Ramos (cell line): ENCODE results near the gene BRSK2.
"Not testable (repeated sequence)": the region's sequence is repeated elsewhere in the genome, so short reads cannot be mapped to it uniquely, and the experiment has no call there.

Experiments
- in situ Hi-C: fragments of 300-500 bp; cut with MboI; formaldehyde crosslinking; loops from one replicate; pipeline ENCODE4 v1.14.3; 2022; ENCODE audit warnings: low sequenced_read_pairs; ENCODE audit not compliant: unreplicated experiment

The BRSK2 gene

DNA sequence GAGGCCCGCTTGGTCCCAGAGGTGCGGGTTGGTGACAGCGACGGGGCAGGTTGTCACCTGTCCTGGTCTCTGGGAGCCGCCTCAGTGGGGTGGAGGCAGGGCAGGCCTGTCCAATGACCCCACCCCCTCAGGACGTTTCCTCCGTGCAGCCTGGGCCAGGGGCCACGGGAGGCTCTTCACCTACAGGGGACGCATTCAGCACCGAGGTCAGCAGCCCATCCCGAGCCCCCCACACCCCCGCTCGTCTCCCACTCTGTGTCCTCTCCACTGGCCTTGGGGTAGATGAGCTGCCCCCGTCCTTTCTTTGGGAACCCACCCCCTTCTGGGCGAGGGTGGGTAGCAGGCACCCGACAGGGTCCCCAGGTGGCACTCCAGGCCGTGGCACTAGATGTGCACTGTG lies 35.7 kb downstream of the BRSK2 start:
- in situ Hi-C loops: no loop called here

DNA sequence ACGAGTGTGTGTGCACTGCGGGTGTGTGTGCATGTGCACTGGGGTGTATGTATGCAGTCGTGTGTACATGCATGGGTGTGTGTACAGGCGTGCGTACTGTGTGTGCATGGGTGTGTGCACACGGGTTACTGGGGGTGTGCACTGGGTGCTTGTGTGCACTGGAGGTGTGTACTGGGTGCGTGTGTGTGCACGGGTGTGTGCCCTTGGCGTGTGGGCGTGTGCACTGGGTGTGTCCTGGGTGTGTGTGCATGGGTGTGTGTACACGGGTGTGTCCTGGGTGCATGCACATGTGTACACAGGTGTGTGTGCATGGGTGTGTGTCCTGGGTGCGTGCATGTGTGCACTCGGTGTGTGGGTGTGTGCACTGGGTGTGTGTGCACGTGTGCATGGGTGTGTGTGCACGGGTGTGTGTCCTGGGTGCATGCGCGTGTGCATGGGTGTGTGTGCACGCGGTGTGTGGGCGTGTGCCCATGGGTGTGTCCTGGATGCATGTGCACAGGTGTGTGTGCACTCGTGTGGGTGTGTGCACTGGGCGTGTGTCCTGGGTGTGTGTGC lies 39.1 kb downstream of the BRSK2 start:
- in situ Hi-C loops: no loop called here

DNA sequence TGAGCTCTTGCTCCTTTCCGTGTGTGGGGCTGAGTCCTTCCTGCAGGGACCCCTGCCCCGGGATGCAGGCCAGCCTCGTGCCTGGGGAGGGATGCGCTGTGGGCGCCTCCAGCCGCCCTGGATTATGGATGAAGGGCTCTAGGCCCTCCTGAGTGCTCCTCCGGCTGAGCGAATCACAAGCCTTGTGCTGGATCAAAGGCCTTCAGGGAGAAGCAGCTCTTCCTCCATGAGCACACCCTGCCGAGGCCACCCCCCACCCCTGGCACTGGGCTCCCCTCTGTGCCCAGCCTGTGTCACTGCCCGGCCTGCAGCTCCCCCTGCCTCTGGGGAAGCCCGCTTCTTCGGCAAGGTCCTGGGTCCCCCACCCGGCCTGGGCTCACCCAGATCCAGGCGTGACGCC lies 43.8 kb downstream of the BRSK2 start:
- in situ Hi-C loops: no loop called here

DNA sequence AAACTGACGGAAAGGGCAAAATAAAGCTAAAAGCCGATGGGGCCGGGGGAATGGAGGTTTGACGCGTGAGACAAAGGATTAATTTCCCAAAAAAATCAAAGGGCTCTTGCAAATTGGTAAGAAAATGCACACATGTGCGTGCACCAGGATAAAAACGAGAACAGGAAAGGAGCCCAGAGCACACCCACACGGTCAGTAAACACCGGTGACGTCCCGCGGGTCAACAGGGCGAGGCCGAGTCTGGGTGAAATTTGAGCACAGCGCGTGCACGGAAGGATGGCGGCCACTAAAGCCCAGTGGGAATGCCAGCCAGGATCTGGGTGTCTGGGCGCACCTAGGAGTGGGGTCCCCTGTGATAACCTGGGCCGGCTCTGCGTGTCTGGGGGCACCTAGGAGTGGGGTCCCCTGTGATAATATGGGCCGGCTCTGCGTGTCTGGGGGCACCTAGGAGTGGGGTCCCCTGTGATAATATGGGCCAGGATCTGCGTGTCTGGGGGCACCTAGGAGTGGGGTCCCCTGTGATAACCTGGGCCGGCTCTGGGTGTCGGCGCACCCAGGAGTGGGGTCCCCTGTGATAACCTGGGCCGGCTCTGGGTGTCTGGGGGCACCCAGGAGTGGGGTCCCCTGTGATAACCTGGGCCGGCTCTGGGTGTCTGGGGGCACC lies 44.4 kb downstream of the BRSK2 start:
- in situ Hi-C loops: no loop called here

DNA sequence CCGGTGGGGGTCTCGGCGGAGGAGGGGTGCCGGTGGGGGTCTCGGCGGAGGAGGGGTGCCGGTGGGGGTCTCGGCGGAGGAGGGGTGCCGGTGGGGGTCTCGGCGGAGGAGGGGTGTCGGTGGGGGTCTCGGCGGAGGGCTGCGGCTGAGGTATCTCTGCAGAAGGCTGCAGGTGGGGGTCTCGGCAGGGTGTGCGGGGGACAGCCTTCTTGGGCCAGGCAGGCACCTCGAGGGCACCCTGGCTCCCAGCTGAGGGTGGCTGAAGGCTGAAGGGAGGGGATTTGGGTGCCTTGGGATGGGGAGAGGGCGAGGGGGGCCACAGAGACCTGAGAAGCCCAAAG lies 45.7 kb downstream of the BRSK2 start:
- in situ Hi-C loops: not testable (repeated sequence)

DNA sequence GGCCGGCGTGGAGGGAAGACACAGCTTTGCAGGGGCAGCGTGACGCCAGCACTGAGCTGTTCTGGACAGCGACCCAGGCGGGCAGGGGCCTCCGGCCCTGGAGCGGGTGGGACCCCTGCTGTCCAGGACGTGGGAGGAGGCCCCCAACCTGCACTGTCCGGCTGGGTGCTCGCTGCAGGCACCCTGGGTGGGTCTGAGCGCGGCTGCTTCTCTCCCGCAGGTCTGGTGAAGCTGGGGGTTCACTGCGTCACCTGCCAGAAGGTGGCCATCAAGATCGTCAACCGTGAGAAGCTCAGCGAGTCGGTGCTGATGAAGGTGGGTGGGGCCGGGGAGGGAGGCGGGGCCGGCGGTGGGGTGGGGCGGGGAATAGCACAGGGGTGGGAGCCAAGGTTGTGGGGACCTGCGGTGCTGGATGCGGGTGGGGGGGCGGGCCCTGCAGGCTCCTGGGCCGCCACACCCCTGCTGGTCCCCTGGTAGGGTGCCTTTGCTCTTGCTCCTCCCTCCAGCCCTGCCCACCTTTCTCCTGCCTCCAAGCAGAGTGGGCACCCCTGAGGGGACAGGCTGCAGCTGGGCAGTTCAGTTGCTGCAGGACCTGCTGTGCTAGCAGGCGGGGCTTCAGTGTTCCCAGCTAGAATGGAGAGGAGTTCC lies 46.2 kb downstream of the BRSK2 start:
- in situ Hi-C loops: no loop called here

DNA sequence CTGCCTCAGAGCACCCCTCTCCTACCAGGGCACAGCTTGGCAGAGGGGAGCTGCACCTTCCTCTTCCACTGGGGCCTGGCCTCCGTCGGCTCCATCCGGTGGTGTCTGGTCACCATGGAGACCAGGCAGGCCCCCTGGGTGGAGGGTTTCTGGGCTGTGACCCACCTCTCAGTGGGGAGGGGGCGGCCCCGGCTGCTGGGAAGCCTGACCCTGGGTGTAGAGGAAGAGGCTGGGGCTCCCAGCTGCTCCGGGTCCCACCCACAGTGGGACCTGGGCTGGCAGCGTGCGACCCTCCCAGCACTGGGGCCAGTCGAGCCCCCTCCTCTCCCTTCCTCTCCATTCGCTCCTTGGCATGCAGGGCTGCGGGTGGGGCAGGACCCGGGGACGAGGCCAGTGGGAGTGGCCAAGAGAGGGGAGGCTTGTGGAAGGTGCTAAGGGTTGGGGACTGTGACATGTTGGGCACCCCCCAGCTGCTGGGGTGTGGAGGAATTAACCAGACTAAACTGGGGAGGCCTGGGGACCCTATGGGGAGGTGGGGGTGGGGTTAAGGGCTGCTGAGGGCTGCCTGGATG lies 46.8 kb downstream of the BRSK2 start:
- in situ Hi-C loops: no loop called here

DNA sequence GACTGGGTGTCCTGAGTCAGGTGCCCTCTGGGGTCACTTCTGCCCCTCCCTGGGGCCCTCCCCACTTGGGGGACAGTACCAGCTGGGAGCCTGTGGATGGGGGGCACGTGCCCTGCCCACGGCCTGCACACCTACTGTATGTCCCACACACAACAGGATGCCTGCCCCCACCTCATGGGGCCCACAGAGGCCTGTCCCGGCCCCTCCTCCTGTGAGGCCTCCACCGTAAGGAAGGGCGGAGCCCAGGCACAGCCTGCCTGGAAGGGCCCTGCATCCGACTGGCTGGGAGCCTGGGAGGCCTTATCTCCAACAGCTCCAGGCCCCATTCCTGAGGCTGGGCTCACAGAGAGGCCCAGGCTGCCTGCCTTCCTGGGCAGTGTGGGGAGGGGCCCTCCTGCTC lies 47.8 kb downstream of the BRSK2 start:
- in situ Hi-C loops: no loop called here

DNA sequence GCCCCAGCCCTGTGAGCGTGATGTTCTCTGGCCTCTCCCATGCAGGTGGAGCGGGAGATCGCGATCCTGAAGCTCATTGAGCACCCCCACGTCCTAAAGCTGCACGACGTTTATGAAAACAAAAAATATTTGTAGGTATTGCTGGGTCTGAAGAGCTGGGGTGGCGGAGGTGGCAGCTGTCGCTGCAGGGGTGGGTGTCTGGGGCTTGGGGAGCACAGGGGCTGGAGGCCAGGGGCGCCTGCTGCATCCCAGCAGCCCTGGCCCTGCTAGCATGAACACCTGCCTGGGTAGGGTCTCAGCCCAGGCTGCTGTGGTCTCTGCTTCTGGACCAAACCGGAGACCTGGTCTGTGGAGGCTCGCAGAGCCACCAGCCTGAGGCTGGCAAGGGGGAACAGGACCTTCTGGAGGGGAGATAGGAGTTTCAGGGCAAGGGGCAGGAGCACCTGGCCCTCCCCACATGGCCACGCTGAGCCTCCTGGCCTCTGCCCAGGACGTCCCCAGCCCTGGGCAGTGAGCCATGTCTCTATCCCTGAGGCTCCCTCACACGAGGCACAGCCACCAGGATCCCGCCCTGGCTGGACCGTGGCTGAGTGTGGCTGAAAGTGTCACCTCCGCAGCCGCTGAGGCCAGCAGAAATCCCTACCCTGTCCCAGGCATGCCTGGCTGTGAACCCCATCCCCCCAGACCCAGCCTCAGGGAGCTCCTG lies 48.7 kb downstream of the BRSK2 start:
- in situ Hi-C loops: no loop called here

DNA sequence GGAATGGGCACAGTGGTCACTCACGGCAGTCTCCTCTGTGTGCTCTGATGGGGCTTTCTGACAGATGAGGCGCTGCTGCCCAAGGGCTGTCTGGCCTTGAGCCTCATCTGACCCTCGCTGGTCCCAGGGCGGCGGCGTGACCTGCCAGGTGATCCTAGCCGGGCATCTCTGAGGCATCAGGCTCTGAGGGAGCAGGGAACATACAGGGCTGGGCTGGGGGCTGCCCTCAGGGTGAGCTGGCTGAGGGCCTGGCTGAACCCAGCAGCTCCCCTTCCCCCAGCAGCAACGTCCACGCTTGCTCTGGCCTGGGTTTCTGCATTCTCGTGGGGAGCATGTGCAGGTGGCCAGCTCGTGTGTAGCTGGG lies 49.2 kb downstream of the BRSK2 start:
- in situ Hi-C loops: no loop called here

DNA sequence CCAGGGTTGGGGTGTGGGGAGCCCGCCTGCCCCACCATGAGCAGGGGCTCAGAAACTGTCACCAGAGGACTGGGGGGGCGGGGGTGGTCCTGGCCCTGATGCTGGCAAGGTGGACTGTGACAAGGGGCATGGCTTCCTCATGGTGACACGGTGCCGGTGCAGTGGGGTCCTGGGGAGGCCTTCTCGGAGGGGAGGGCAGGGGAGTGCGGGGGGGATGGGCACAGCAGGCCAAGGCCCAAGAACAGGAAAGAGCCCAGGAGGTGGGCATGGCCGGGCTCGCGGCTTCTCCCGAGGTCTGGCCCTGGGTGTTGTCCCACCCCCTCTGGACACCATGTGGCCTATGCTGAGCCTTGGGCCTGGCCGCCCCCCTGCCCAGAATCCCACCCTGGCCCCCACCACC lies 49.6 kb downstream of the BRSK2 start:
- in situ Hi-C loops: no loop called here

DNA sequence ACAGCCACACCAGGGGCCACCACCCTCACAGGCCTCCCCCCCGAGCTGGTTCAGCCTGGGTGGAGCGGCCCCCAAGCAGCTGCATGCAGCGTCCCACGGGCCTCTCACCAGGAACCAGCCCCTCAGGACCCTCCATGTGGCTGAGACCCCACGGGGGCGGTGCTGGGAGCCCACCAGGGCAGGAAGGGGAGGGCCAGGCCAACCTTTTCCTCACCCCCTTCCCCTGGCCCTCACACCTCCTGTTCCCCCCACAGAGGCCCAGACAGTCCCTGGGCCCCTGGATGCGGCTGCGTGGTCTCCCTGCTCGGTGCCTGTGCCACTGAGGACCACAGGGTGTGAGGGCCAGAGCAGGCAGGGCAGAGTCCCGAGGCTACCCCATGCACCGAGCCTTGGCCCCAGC lies 50.3 kb downstream of the BRSK2 start:
- in situ Hi-C loops: no loop called here

DNA sequence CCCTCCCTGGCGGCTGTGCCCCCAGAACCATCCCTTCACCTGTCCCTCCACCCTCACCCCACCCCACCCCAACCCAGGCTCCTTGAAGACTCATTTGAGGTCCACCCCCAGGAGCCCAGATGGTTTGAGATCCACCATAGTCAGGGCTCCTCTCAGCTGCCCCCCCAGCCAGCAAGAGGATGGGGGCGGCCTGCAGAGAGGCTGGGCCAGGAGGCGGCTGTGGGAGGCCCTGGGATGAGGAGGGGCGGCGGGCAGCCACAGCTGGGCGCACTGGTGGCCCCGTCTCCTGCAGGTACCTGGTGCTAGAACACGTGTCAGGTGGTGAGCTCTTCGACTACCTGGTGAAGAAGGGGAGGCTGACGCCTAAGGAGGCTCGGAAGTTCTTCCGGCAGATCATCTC lies 50.8 kb downstream of the BRSK2 start:
- in situ Hi-C loops: no loop called here

DNA sequence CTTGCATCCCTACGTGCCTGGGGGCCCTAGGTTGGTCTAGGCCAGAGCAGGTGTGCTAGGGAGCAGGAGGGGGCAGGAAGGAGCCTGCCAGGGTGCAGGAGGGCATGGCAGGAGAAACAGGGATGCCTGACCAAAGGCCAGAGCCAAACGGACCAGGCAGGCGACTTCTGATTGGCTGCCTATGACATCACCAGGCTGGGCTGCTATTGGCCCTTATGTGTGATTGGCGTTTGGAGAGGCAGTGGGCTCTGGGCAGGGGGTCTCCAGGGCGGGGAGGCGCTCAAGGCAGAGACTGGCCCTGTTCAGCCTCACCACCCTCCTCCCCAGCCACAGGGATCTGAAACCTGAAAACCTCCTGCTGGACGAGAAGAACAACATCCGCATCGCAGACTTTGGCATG lies 52.4 kb downstream of the BRSK2 start:
- in situ Hi-C loops: no loop called here

DNA sequence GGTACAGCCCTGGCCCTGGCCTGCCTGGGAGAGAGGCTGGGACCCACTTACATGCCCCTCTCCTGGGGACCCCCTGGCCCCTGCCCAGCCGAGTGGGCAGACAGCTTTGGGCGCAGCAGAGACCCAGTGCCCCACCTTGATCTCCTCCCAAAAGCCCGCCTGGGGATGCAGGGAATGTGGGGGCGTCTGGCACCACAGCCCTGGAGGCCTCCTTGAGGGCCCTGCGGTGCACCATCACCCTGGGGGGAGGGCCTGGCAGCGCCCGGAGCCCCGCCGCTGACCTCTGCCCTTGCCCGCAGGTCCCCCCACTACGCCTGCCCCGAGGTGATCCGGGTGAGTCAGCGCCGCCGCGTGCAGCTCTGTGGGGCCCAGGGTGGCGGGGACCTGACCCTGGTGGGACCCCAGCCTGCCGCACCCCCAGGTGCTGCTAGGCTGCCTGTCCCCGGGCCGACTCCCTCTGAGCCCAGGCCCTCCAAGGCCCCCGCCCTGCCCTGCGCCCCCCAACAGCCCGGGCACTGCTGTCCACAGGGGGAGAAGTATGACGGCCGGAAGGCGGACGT lies 53.2 kb downstream of the BRSK2 start:
- in situ Hi-C loops: no loop called here

DNA sequence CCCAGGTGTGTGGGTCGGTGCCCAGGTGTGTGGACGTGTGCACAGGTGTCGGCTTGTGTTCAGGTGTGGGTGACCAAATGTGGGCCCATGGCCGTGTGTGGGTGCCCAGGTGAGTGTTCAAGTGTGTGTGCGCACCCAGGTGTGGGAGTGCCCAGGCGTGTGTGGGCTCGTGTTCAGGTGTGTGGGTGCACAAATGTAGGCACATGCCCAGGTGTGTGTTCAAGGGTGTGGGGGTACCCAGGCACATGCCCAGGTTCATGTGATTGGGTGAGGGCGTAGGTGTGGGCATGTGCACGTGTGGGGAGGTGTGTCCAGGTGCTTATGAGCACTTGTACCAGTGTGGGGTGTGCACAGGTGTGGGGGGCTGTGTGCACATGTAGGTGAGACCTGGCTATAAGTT lies 54.0 kb downstream of the BRSK2 start:
- in situ Hi-C loops: no loop called here

DNA sequence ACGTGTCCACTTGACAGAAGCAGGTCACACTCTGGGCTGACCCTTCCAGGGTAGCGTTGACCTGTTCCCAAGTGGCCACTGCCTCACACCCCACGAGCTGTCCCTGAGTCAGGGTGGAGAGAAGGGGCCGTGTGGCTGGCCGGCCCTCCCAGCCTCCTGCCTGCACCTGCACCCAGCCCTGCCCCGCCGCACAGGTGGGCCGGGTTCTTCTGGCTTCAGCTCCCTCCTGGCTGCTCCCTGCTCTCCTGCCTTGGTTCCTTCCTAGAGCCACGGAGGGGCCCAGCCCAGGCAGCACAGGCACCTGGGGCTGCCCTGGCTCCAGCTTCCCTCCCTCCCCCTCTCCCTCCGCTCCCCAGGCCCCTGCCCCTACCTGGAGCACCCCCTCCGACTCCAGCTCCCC lies 54.6 kb downstream of the BRSK2 start:
- in situ Hi-C loops: no loop called here

DNA sequence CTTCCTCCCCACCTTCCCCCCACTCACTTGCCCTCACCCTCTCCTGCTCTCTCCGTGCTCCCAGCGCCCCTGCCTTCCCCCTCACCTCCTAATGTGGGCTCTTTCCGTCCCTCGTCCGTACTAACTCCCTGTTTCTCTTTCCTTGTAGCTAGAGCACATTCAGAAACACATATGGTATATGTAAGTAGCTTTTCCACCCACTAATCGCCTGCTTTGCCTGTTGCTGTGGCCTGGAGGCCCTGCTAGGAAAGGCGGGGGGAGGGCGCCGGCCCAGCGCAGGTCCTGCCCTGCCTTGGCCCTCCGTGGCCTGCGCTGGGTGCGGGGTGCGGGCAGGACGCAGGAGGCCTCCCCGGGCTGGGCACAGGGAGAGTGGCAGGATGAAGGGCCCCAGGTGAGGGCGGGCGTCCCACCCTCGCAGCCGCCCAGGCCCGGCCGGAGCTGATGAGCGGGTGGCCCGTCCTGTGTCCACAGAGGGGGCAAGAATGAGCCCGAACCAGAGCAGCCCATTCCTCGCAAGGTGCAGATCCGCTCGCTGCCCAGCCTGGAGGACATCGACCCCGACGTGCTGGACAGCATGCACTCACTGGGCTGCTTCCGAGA lies 55.2 kb downstream of the BRSK2 start:
- in situ Hi-C loops: no loop called here

DNA sequence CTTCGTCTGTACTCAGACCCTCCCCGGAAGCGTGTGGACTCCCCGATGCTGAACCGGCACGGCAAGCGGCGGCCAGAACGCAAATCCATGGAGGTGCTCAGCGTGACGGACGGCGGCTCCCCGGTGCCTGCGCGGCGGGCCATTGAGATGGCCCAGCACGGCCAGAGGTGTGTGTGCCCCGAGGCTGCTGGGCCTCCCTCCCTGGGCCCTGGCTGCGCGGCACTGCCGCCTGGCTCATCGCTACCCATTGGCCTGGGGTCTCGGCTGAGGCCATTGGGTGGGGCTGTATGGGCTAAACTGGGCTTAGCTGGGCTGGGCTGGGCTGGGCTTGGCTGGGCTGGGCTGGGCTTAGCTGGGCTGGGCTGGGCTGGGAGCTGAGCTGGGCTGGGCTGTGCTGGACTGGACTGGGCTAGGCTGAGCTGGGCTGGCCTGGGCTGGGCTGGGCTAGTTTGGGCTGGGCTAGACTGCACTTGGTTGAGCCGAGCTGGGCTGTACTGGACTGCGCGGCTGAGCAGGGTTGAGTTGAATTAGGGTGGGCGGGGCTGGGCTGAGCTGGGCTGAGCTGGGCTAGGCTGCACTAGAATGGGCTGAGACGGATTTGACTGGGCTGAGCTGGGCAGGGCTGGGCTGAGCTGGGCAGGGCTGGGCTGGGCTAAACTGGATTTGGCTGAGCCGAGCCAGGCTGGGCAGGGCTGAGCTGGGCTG lies 56.2 kb downstream of the BRSK2 start:
- in situ Hi-C loops: no loop called here

DNA sequence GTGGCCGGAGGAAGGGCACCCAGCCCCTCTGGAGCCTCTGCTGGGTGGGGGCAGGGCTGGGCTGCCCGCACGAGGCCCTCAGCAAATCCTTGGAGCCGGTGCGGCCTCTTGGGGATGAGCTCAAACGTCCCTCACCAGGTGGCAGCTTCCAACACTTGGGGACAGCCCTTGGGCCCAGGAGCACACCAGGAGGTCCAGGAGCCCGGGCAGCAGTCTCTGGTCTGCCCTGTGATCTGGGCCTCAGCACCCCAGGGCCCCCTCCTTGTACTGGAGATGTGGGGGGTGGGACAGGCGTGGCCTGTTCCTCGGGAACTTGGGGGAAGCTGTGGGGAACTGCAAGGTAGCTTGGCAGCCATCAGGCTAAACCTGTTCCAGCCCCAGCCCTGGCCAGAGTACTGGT lies 56.9 kb downstream of the BRSK2 start:
- in situ Hi-C loops: no loop called here
